Measurements from ENCODE around the gene OGFR.

OGFR gene

DNA sequence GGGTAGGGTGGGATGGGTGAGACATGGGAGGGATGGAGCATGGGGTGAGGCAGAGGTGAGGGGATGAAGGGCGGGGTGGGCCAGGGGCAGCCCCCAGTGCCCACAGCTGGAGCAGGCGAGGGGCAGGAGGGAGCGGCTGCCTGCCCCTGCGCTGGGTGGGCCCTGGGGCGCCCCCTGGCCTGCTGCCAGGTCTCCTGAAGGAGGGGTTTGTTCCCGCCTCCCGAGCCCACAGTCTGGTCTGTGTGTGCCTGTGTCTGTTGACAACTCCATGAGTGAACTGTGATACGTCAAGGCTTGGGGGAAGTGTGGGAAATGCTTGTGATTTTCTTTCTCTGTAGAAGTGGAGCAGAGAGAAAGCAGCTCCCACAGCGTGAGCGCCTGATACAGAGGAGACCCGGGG is 19.2 kb upstream of the OGFR start:
- ATAC-seq: no peak

DNA sequence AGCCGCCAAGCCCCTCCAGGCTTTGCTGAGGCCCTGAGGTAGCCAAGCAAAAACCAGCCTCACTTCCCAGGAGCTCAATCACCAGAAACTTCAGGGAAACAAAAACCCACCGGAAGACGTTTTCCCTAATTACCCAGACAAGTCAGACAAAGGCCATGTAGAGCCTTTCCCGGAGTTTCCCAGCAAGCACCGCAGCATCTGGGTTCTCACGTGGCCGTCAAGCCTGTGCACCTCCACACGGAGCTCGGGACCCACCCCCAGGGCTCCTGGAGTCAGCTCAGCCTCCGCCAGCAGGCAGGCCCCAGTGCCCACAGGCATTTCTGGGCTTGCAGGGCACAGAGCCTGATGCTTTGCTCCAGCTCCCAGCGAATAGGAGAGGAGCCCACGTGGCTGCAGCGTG is 18.5 kb upstream of the OGFR start:
- no peak for ATAC-seq

DNA sequence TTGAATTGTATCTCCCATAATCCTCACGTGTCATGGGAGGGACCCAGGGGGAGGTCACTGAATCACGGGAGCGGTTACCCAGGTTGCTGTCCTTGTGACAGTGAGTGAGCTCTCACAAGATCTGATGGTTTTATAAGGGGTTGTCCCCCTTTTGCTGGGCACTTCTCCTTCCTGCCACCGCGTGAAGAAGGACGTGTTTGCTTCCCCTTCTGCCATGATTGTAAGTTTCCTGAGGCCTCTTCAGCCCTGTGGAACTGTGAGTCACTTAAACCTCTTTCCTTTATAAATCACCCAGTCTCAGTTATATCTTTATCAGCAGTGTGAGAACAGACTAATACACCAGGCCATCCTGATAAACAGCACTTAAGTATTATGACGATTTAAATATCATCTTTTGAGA is 17.3 kb upstream of the OGFR start:
- no peak for ATAC-seq

DNA sequence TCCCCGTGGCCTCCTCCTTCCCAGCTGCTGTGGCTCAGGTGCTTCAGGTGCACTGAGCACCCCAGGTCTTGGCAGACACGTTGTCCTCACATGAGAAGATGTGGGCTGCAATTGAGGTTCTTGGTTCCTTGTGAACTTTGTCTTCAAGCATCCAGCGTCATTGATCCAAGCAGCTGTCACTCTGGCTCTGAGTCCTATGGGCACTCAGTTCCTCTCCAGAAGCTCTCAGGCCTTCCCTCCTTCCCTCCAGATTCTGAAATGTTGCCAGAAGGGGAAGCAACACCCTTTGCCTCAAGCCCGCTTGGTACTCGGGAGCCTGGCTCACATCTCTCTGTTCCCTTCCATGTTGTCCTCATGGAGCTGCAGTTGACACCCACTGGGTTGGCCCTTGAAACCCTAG is 16.8 kb upstream of the OGFR start:
- ATAC-seq: no peak

DNA sequence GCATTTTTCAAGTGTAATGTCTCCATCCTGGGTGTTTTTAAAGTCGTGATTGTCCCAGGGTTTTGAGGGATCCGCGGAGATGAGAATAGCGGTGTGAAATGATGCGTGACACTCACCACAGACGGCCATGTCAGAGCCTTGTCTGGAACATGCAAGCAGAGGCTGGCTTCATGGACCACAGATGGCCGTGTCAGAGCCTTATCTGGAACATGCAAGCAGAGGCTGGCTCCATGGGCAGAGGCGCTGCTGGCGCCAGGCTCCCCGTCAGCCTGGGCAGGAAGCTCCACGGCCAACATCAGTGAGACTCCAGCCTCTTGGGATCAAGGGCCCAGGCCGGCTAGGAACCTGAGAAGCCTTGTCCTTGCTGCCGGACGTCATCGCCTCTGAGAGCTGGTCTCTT is 16.0 kb upstream of the OGFR start:
- no peak for ATAC-seq

DNA sequence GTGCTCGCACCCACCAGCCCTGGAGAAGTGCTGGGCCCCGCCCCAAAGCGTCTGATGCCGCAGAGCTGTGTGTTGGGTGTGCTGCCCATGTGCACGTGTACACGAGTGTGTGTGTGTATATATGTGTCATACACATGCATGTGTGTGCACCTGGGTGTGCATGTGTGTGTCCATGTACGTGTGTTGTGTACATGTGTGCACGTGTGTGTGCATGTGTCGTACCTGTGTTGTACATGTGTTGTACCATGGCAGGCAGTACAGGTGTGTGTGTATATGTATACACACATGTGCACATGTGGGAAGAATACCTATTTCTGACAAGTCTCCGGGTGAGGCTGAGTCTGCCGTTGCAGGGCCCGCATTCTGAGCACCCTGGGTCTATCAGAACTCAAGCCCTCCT is 14.6 kb upstream of the OGFR start:
- ATAC-seq: no peak

DNA sequence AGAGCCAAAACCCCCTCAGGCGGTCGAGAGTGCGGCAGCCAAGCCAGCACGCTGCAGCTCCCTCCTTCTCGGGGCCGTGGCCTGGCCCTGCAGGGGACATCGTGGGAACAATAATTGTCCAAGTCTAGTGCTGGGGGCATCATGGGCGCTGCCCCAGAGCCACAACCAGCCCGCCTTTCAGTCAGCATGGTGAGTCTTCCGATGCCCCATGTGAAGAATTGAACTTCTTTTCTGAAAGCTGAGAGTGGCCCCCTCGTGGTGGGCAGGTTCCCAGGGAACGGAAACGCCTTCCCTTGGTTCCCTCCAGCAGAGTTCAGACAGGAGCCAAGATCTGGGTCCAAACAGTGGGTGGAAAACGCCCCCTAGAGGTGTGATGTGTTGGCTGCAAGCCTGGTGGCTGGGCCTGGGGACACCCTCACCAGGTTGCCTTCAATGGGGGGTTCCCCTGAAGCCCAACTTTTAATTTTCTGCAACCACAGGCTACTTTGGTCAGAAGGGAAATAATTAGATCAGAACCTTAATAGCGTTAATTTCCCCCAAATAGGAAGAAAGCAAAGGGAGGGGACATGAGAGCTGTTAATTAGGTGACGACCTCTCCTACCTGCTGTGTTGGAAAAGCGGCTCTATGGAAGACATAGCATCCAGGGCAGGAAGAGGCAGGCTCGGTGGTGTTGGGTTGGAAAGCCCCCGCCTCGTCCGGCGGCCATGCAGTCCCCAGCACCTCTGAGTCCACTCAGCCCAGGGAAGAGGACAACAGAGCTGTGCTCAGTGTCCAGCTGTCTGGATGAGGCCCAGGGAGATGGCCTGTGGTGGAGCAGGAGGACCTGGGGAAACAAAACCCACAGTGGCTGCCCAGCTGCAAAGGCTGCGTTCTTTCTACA is 13.1 kb upstream of the OGFR start:
- peak; percentile 27 to 36 for ATAC-seq

DNA sequence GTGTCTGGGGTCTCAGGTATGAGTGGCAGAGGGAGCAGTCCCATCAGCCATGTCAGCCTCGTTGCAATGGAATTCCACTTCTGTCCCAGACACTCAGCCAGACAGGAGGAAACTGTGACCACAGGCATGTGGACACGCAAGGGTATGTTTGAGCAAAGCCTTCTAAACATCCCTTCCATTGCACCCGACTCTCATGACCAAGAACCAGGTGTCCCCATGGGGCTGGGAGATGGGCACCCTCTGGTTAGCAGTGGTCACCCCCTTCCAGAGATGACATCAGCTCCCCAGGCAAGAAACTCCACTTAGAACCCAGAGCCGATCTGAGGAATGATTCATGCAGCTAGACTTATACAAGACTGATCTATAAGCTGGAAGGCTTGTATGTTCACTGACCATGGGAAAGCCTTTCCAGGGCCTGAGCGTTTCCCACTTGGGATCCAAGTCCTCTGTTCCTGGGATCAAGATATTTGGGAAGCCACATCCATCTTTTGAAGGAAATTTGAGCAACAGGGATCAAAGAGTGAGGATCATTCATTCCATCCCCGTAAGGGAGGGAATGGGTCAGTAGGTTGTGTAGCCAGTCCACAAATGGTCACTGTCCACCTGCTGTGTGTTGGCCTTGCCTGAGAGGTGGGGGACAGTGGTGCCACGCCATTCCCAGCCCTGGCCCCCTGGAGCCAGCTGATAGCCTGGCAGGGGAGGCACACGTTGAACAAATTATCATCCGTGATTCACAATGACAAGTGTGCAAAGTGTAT is 12.3 kb upstream of the OGFR start:
- no peak for ATAC-seq

DNA sequence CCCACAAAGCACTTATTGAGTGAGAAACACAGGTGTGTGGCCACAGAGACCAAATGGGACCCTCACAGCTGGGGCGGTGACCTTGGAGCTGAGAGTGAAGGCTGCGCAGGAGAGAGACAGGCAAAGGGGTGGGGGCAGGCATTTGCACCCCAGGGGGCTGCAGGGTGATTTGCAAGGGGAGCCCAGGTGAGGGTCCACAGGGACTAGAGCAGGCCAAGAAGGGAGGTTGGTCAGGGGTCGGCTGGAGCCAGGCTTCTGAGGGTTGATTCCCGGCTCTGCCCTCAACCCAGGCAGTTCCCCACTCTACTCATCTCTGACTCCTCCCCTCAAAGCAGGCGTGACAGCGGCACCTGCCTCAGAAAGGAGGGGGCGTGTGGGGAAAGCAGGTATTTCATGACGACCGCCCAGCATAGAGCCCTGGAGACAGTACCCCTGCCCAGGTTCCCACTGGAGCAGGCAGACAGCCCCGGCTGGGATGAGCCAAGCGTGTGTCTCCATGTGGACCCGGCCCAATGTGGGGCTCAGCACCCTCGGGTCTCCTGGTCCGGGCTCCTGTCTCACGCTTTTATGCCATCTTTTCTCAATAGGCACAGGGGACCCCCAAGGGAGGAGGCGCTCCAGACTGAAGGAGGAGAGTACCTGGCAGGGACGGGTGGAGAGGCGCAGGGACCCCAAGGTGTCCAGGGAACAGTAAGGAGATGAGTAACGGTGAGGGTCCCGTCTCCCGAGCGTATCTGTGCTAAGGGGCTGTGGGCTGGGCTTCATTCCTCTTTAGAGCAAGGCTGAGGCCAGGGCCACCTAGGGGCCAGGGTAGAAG is 11.5 kb upstream of the OGFR start:
- ATAC-seq: no peak

DNA sequence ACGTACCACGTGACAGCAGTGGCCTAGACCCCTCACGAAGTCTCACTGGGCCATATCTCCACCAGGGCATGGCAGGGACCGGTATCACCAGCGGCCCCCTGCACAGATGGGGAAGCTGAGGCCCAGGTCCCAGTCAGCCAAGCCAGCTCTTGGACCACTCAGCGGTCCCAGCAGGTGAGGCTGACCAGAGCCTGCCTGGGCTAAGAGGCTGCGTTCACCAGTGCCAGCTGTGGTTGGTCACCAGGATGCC is 11.0 kb upstream of the OGFR start:
- ATAC-seq: no peak

DNA sequence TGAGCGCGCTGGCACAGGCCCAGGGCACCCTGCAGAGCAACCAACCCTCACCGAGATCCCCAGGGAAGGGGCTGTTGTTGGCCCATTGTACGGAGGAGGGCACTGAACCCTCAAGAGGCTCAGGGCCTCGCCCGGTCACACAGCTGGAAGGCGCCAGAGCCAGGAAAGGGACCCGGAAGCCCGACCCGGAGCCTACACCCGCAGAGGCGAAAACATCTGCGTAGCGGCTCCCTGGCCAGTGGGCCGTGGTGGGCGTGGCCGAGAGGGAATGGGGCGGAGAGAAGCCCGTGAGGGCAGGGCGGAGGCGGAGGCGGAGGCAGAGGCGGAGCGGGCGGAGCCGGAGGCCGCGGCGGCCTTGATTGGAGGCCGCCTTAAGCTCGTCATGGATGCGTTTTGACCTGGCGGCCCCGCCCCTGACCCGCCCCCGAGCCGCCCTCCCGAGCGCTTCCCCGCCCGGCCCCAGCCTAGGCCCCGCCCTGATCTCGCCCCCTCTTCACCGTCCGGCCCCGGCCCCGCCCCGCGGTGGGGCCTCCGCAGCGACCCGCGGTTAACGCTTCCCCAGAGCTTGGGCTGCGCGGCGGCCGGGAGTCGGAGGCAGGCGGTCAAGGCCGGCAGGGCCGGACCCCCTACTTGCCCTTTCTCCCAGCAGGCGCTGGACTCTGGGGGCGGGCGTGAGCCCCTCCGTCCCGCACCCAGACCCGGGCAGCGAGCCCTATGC is 10.5 kb upstream of the OGFR start:
- peak; percentile 73 to 75 for ATAC-seq

DNA sequence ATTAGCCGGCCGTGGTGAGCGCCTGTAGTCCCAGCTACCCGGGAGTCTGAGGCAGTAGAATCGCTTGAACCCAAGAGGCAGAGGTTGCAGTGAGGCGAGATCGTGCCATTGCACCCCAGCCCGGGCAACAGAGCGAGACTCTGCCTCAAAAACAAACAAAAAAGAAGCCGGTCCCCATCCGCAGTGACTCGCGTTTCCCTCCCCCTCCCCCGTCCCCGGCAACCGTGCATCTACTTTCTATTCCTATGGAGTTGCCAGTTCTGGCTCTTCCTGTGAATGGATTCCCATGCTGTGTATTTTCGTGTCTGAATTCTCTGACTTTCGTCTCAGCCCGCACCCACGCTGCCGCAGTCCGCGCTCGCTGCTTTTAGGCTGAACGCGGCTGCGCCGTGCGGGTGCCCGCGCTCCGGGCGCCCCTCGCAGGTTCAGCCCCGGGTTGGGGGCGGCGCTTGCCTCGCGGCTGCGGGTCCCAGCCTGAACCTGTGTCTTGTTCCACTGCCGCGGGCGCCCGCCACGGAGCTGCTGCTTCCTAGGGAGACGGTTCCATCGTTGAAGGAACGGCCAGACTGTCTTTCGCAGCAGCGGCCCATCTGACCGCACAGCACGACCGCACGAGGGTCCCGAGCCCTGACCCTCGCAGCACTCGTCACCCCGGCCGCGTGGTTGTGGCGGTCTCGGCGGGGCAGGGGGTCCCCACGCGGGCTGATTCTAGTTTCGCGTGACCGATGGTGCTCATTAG is 9.4 kb upstream of the OGFR start:
- ATAC-seq: peak; percentile 8

DNA sequence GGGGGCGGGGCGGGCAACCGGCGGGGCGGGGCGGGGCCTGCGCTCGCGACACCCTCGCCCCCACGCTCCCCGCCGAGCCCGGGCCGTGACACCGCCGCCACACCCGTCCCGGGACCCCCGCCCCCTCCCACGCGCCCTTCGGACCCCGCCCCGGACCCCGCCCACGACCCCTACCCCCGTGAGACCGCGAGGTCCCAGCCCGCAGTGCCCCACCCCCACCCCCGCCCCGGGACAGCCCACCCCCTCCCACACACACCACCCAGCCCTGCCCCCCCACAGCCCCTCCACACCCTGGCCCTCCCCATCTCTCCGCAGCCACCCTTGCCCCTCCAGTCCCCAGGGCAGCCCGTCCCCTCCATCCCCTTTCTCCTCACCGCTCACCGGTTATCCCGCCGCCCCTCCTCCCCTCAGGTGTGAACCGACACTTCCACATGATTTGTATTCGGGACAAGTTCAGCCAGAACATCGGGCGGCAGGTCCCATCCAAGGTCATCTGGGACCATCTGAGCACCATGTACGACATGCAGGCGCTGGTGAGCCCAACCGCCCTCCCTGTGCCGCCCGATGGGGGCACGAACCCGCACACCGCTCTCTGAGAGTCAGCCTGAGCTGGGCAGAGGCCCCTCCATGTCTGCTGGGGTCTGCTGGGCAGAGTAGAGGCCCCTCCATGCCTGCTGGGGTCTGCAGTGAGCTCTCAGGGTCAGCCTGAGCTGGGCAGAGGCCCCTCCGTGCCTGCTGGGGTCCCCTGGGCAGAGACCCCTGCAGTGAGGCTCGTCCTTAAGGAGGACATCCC is 7.7 kb upstream of the OGFR start:
- ATAC-seq: no peak

DNA sequence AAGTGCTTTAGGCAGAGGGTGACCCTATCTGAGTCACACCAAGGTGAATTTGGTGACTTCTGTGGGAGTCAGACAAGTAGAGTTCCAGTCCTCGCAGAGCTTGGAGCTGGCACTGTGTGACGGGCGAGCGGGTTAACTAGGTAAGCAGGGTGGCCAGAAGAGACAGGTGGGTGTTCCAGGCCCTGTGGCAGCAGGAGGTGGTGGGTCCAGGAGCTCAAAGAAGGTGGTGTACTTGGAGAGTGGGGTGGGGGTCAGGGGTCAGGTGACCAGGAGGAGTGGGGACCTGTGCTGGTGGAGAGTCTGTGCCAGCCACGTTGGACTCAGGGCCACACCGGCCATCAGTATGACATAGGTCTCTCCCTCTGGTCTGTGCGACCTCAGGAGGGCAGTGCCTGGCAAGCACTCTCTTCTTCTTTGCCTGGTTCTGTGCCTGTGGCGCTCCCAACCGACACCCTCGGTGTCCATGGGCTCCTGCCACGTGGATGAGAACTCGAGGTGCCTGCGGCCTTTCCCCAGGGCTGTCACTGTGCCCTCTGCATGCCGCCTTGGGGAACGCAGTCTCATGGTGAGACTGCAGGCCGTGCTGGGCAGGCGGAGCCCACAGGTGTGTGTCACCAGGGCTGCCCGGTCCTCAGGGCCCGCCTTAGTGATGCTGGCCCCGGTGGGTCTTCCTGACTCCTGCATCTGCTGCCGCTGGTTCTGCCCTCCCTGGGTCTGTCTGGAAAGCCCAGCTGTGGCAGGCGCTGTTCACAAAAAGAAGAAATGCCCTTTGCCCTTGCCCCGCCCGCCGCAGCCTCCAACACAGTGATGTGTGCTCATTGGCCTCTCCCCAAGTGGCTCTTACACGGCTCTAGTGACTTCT is 6.7 kb upstream of the OGFR start:
- no peak for ATAC-seq

DNA sequence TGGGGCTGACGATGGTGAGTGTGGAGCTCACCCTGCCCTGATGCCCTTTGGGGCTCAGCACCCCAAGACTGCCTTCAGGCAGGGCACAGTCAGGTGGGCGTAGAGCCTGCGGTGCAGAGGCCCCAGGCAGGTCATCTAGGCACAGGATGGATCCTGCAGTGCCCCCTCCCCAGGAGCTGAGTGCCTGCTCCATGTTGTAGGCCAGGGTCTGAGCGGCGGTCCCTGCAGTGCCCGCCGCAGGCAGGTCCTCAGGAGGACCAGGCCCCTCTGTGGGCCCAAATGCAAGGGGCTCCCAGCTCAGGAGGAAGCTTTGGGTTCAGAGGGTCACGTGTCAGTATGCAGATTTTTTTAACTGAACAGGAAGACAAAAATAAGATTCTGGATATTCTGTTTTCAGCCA is 5.6 kb upstream of the OGFR start:
- ATAC-seq: no peak

DNA sequence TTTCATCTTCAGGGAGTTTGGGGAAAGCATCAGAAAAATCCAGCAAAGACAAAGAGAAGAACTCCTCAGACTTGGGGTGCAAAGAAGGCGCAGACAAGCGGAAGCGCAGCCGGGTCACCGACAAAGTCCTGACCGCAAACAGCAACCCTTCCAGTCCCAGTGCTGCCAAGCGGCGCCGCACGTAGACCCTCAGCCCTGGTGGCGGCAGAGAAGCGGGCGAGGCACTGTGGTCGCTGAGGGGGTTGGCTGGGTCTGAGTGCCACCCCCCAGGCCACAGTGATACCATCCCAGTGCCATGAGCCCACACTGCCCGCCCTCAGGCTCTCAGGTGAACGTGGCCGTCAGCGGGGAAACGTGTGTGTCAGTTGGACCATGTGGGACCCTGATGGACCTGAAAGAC is 5.2 kb upstream of the OGFR start:
- ATAC-seq: no peak

DNA sequence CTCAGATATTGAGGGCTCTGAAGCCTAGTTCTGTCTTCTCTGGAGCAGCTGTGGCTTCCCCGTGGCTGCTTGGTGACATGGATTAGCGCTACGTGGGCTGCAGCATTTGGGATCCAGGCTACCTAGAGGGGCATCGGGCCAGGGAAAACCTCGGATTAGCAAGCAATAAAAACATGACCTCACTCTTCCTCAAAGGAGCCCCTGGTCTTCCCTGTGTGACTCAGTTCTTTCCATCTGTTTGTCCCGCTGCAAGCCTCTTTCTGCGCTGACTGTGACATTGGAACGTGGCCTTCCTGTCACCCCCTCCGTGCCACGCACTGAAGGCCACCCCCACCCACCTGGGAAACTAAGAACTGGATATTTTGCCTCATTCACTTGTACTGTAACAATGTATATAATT is 4.8 kb upstream of the OGFR start:
- ATAC-seq: no peak

DNA sequence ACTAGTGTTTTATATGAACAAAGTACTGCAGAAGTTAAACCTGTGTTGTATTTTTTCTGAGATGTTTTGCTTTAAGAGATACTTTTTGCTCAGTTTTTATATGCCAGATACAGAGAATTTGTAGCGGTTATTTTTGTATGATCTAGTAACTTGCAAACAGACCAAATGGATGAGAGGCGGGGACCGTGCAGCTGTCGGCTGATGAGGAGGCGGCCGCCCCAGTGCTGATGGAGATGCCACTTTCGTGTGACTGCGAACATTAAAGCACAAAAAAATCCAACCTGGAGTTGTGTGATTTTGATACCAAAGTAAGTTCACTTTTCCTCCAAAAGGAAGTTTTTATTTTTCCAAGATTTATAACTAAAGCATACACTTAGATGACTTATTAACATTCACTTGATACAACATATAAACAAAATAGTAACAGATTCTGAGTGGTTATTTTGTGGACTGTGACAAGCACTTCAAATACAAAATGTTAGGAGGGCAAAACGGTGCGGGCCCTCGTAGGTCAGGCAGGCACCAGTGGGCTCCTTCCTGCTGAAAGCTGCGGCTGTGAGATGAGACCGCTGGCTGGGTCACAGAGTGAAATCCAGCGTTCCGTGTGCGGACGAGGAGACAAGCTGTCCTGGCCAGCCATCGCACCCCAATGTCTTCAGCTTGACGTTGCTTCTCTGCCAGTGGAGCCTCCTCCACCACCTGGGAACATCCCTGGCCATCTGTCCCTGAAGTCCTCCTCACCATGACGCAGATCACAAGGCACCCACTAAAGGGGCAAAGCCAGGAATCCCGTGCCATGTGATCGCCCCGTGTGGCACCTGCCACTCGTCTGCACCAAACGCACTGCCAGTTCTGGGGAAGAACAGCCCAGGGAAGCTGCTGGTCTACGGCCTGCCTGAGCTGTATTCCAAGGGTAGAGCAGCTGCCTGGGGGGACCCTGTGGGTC is 4.0 kb upstream of the OGFR start:
- no peak for ATAC-seq

Data from activated CD4-positive, CD25-positive, alpha-beta regulatory T cell treated with anti-CD3 and anti-CD28 coated beads, Interleukin-2, amount 50 U/mL, for 24 hours (primary cell).